ENCODE measurements around the gene NDST1. TPM values are rescaled to one million over a fixed set of nuclear protein-coding genes. Genes with fewer than 3 reads are reported as not detected.

NDST1 gene
- total RNA-seq, 1 donor: 104 TPM

DNA sequence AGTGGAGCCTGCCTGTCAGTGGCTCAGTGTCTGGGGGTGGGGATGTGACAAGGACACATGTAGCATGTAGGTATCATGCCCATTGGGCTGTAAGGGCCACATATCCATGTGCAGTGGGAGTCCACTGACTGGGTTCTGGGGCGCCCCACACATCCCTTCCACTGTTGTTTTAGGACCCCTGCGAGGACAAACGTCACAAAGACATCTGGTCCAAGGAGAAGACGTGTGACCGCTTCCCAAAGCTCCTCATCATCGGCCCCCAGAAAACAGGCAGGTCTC lies 33.4 kb downstream of the NDST1 start:
- Histone ChIP-seq H3K27me3 (ENCODE audit: insufficient read depth, low read length) (no peaks in the 10 kb centered on the region), H3K27ac (ENCODE audit: low read depth, low read length) (peak overlapping the region; percentile 97), H3K79me2 (ENCODE audit: insufficient read depth, low read length) (peaks cover 39% of the 10 kb centered on the region), H3K4me2 (ENCODE audit: insufficient read depth, low read length) (no peak overlapping the region), H4K20me1 (ENCODE audit: insufficient read depth, low read length) (peaks cover 19% of the 10 kb centered on the region), H3K4me3 (ENCODE audit: insufficient read depth, low read length) (no peak overlapping the region), H3K4me1 (ENCODE audit: insufficient read depth, low read length) (peaks cover 42% of the 10 kb centered on the region), H3K9me3 (ENCODE audit: low read depth, low read length) (no peaks in the 10 kb centered on the region), H2AFZ (ENCODE audit: low read length) (no peak overlapping the region), H3K36me3 (ENCODE audit: insufficient read depth, low read length) (peaks cover 76% of the 10 kb centered on the region)
- TF ChIP-seq, protein P1, sequence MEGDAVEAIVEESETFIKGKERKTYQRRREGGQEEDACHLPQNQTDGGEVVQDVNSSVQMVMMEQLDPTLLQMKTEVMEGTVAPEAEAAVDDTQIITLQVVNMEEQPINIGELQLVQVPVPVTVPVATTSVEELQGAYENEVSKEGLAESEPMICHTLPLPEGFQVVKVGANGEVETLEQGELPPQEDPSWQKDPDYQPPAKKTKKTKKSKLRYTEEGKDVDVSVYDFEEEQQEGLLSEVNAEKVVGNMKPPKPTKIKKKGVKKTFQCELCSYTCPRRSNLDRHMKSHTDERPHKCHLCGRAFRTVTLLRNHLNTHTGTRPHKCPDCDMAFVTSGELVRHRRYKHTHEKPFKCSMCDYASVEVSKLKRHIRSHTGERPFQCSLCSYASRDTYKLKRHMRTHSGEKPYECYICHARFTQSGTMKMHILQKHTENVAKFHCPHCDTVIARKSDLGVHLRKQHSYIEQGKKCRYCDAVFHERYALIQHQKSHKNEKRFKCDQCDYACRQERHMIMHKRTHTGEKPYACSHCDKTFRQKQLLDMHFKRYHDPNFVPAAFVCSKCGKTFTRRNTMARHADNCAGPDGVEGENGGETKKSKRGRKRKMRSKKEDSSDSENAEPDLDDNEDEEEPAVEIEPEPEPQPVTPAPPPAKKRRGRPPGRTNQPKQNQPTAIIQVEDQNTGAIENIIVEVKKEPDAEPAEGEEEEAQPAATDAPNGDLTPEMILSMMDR (IDR thresholded peaks at IDR 0.05; ENCODE audit: extremely low read depth, low read depth, low read length): no peak
- no peak for DNase-seq (ENCODE audit: insufficient read length, low spot score, missing footprints)

DNA sequence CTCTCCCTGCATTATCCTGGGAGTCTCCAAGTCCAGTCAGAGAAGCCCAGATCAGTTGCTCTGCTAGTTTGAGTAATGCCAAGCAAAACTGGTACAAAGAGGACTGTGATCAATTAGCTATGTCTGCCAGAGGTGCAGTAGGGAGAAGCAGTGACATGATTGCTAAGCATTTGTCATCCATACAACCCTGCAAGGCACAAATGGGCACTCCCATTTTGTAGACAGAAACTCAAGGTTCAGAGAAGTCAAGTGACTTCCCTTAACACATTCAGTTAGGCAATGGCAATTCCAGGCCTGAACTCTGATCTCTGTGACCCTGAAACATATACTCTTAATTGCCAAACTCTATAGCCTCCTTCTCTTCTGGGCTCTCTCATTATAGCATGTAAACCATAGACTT lies 34.0 kb downstream of the NDST1 start:
- peak overlapping the region; percentile 97 for H3K27ac ChIP-seq (ENCODE audit: low read depth, low read length)
- H3K4me3 ChIP-seq (ENCODE audit: insufficient read depth, low read length): no peak overlapping the region
- H3K79me2 ChIP-seq (ENCODE audit: insufficient read depth, low read length): peaks cover 36% of the 10 kb centered on the region
- no peak overlapping the region for H2AFZ ChIP-seq (ENCODE audit: low read length)
- no peak for DNase-seq (ENCODE audit: insufficient read length, low spot score, missing footprints)
- H3K9me3 ChIP-seq (ENCODE audit: low read depth, low read length): no peaks in the 10 kb centered on the region
- no peak overlapping the region for H3K4me2 ChIP-seq (ENCODE audit: insufficient read depth, low read length)
- H4K20me1 ChIP-seq (ENCODE audit: insufficient read depth, low read length): peaks cover 19% of the 10 kb centered on the region
- H3K4me1 ChIP-seq (ENCODE audit: insufficient read depth, low read length): peaks cover 45% of the 10 kb centered on the region
- TF ChIP-seq, protein P1 (IDR thresholded peaks at IDR 0.05; ENCODE audit: extremely low read depth, low read depth, low read length): no peak
- no peaks in the 10 kb centered on the region for H3K27me3 ChIP-seq (ENCODE audit: insufficient read depth, low read length)
- H3K36me3 ChIP-seq (ENCODE audit: insufficient read depth, low read length): peaks cover 76% of the 10 kb centered on the region

DNA sequence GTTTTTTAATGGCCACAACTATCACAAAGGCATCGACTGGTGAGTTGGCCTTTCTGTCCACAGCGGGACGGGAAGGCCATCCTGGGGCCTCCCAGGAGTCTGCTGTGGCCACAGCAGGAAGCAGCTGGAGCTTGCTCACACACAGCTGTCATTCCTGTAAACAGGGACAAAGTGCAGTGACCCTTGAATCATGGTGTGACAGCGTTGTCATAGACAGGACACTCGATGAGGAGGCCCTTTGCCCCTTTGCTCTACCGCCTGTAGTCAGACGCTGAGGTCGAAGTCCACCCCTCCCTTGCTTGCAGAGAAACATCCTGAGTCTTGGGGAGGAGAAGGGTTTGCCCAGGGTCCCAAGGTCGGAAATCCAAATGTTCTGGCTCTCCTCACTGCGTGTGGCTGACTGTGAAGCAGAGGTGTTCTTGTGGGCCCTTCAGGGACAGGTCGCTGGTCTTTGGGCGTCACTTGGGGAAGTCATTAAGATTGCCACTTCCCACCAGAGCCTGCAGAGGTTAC lies 35.1 kb downstream of the NDST1 start:
- peaks cover 43% of the 10 kb centered on the region for H3K4me1 ChIP-seq (ENCODE audit: insufficient read depth, low read length)
- H3K9me3 ChIP-seq (ENCODE audit: low read depth, low read length): no peaks in the 10 kb centered on the region
- peaks cover 84% of the 10 kb centered on the region for H3K36me3 ChIP-seq (ENCODE audit: insufficient read depth, low read length)
- H3K4me3 ChIP-seq (ENCODE audit: insufficient read depth, low read length): no peak overlapping the region
- no peak overlapping the region for H3K27ac ChIP-seq (ENCODE audit: low read depth, low read length)
- H2AFZ ChIP-seq (ENCODE audit: low read length): no peak overlapping the region
- TF ChIP-seq, protein P1 (IDR thresholded peaks at IDR 0.05; ENCODE audit: extremely low read depth, low read depth, low read length): no peak
- H3K4me2 ChIP-seq (ENCODE audit: insufficient read depth, low read length): no peak overlapping the region
- no peaks in the 10 kb centered on the region for H3K27me3 ChIP-seq (ENCODE audit: insufficient read depth, low read length)
- DNase-seq (ENCODE audit: insufficient read length, low spot score, missing footprints): no peak
- H3K79me2 ChIP-seq (ENCODE audit: insufficient read depth, low read length): peaks cover 35% of the 10 kb centered on the region
- peaks cover 17% of the 10 kb centered on the region for H4K20me1 ChIP-seq (ENCODE audit: insufficient read depth, low read length)

DNA sequence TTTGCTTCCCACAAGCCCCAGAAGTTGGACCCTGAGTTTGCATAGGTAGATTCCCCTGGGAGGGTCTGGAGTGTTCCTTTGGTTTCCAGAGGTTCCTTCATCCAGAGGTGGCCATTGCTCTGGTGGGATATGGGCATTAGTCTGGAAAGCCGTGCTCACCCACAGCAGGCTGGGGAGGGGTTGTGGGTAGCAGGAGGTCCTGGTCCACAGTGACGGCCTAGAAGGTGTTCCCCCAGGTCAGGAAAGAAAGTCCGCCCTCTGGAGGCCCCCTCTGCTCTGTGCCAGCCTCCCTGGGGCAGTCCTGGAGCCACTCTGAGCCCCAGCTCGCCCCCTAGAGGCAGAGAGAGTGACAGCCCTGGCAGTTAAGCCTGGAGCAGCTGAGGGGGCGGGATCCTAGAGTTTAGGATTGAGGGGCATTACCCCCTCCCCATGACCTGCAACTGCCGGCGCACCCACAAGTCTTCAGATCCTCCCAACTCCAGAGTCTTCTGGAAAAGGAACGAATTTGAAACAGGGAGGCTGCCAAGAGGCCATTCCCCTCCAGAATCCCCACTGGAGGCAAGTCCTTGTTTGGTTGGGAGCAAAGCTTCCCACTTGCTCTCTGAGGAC lies 36.8 kb downstream of the NDST1 start:
- Histone ChIP-seq H3K9me3 (ENCODE audit: low read depth, low read length) (no peaks in the 10 kb centered on the region), H4K20me1 (ENCODE audit: insufficient read depth, low read length) (peaks cover 5% of the 10 kb centered on the region), H2AFZ (ENCODE audit: low read length) (no peak overlapping the region), H3K27me3 (ENCODE audit: insufficient read depth, low read length) (no peaks in the 10 kb centered on the region), H3K27ac (ENCODE audit: low read depth, low read length) (peak overlapping the region; percentile 23), H3K79me2 (ENCODE audit: insufficient read depth, low read length) (peaks cover 25% of the 10 kb centered on the region), H3K4me3 (ENCODE audit: insufficient read depth, low read length) (no peak overlapping the region), H3K36me3 (ENCODE audit: insufficient read depth, low read length) (peaks cover 87% of the 10 kb centered on the region), H3K4me2 (ENCODE audit: insufficient read depth, low read length) (no peak overlapping the region), H3K4me1 (ENCODE audit: insufficient read depth, low read length) (peaks cover 32% of the 10 kb centered on the region)
- TF ChIP-seq, protein P1 (IDR thresholded peaks at IDR 0.05; ENCODE audit: extremely low read depth, low read depth, low read length): peak; percentile 81
- peak; percentile 91 for DNase-seq (ENCODE audit: insufficient read length, low spot score, missing footprints)

Data from osteoblast (primary cell).